Sciatic nerve (tissue), 2 donors: ENCODE results near the gene VAV1. TPM values are rescaled to one million over a fixed set of nuclear protein-coding genes. Genes with fewer than 3 reads are reported as not detected.

Source experiments
- ATAC-seq: fragments of 200-7000 bp; cut with Tn5 transposase; one replicate; pipeline ENCODE4 v1.9.1; 2020; ENCODE audit warnings: mild to moderate bottlenecking, moderate library complexity
- DNase-seq: peaks from one replicate; pipeline ENCODE4 v3.0.0-alpha.2; 2020; ENCODE audit warnings: low spot score
- intact Hi-C: fragments of 100-400 bp; cut with DNase I; formaldehyde crosslinking; loops from one replicate; pipeline ENCODE4 v1.14.2; 2022
- total RNA-seq: library from RNA; stranded (reverse); fragmentation: NEBNext Ultra II Directional; extraction: Animal tissue kit (Norgen Biotek cat#: 25700); gene quantifications from one replicate; pipeline ENCODE4 v1.2.1, GENCODE V29; 2021
- donor health status: DM: no; HTN: no; CAD: no.
- donor health status: DM: no; HTN: no; CAD: no.

VAV1 gene
- total RNA-seq, 1 donor from 2014 or later = 12.7 TPM

DNA sequence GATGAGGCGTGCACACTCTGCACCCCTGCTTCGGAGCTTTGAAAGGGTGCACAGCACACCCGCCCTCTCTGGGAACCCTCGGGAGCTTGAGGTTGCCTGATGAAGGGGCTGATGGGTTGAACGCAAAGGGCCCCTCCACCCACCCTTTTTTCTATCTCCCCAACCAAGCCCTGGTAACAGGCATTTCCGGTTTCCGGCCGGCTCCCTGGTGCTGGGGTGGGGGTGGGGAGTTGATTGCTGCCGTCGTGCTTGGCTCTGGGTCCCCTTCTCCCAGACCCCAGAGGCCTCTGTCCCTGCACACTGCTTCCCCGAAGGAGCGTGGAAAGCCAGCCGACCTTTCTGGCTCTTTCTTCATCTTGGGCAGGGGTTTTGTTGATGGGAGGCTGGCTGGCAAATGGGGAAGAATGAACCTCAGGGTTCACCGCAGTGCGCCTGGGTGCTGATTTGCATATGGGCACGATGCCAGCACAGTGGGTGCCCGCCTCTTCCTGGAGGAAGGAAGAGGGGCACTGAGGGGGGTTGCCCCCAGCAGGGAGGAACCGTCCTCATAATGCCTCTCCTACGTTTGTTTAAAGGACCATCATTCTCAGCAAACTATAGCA, 29.1 kb downstream of the VAV1 start:
- intact Hi-C loops = no loop called here
- ATAC-seq (peak; percentile 86), DNase-seq (peak; percentile 77)

- ATAC-seq (peak; percentile 90), DNase-seq (peak; percentile 61)
Observed at GRCh38 chr19:6802336-6803035, 30.0 kb downstream of the VAV1 start.

GRCh38 chr19:6803036-6803404, 30.5 kb downstream of the VAV1 start:
- intact Hi-C loops = no loop called here
- DNase-seq (no peak), ATAC-seq (no peak)

More at GRCh38 chr19:6802336-6803035, 30.0 kb downstream of the VAV1 start:
- intact Hi-C loops = no loop called here

DNA sequence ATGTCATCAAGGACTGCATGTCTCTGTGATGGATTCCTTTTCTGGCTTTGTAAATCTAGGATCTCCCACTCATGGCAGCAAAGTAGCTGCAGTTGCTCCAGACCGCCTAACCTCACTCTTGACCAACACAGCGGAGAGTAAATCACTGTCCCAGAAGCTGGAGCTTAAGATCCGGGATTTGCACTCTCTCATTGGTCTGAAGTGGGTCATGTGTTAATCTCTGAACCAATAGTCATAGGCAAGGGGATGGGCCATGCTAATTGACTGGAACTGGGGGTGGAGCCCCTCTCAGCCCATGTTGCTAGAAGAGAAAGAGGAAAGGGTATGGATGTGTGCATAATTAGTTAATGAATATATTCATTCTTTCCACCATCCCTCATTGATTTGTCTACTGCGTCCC, 34.0 kb downstream of the VAV1 start:
- no peak for ATAC-seq

DNA sequence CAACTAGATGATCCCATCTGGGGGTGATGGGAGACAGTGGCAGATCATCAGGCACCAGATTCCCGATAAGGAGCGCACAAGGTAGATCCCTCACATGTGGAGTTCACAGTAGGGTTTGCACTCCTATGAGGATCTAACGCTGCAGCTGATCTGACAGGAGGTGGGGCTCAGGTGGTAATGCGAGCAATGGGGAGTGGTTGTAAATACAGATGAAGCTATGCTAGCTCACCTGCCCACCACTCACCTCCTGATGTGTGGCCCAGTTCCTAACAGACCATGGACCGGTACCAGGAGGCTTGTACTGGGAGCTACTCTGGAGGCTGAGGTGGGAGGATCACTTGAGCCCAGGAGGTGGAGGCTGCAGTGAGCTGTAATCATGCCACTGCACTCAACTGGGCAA, 34.8 kb downstream of the VAV1 start:
- ATAC-seq (no peak), DNase-seq (no peak)
- intact Hi-C loops = no loop called here

More for the DNA sequence above, 34.0 kb downstream of the VAV1 start:
- no peak for DNase-seq
- intact Hi-C loops = no loop called here

DNA sequence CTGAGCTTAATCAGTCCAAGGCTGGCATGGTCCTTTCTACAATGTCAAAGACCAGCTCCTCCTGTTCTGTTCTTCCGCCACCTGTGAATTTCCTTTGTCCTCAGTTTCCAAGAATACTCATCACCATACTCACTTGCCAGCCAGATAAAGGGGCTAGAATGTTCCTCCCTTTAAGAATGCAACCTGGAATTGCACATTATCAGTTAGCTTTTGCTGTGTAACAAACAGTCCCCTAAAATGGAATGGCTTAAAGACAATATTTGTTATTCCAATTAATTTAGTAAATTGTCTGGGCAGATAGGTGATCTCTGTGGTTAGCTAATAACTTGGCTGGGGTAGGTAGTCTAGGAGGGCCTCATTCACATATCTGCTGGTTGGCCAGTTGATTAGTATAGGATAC, 36.0 kb downstream of the VAV1 start:
- intact Hi-C loops = no loop called here
- no peak for DNase-seq
- ATAC-seq = no peak

DNA sequence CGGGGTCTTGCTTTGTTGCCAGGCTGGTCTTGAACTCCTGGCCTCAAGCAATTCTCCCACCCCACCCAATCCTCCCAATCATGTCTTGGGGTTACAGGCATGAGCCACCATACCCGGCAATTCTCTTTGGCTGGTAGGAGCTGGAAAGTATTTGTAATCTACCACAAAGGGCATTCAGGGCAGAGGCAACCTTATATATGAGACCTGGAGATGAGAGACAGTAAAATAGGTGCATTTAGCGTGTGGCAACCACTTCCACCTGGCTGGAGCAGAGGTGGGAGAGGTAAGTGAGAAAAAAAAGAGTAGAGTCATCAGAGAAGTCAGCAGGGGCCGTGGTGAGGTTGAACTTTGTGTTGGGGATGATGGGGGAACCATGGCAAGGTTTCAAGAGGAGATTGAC, 36.8 kb downstream of the VAV1 start:
- ATAC-seq = no peak
- intact Hi-C loops = no loop called here
- DNase-seq = no peak

GRCh38 chr19:6811378-6811777, 38.9 kb downstream of the VAV1 start:
- ATAC-seq (no peak), DNase-seq (no peak)
- intact Hi-C loops = no loop called here

DNA sequence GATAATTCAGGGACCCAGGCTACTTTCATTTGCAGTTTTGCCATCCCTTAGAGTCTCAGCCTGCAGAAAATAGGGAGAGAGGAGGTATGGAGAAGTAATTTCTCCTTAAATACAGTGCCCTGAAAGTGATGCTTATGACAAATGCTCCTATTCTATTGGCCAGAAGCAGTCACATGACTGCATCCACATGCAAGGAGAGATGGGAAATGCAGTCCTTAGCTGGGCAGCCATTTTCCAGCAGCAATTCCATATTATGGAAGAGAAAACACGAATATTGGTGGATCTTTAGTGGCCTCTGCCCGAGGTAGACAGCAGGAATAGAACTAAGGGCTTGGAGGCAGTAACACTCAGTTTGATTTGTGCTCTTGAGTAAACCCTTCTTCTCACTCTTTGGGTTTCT, 39.4 kb downstream of the VAV1 start:
- intact Hi-C loops = no loop called here
- DNase-seq (no peak), ATAC-seq (no peak)

DNA sequence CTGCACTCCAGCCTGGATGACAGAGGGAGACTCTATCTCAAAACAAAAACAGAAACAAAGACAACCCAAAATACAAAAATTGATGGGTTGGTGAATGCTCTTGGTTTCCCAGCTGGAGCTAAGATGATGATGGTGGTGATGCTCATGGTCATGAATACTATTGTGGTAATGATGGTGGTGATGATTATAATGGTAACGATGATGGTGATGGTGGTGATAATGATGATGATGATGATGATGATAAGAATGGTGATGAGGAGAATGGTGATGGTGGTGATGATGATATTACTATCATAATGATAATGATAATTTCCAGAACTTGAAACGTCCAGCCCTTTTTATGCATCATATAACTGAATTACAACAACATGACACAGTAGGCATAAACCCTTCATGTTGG, 40.1 kb downstream of the VAV1 start:
- intact Hi-C loops = no loop called here

DNA sequence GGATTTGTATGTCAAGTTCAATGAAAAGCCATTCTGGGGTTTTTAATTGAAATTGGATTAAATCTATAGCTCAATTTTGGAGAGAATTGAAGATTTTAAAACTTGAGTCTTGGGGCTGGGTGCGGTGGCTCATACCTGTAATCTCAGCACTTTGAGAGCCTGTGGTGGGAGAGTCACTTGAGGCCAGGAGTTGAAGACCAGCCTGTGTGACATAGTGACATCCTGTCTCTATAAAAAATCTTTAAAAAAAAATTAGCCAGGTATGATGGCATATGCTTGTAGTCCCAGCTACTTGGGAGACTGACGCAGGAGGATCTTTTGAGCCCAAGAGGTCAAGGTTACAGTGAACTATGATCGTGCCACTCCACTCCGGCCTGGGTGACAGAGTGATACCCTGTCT, 41.2 kb downstream of the VAV1 start:
- no peak for DNase-seq
- intact Hi-C loops = no loop called here
- ATAC-seq = no peak

More for the DNA sequence above, 40.1 kb downstream of the VAV1 start:
- DNase-seq (no peak), ATAC-seq (no peak)

DNA sequence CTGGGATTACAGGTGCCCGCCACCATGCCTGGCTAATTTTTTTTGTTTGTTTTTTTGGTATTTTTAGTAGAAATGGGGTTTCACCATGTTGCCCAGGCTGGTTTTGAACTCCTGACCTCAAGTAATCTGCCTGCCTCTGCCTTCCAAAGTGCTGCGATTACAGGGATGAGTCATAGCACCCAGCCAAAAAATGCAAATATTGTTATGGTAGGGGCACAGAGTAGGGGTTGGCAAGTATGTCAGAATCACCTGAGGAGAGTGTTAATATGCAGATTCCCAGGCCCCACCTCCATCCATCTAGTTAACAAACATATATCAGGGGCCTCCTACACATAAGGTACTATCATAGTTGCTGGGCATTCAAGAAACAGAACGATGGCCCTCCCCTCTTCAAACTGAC, 44.7 kb downstream of the VAV1 start:
- DNase-seq (no peak), ATAC-seq (no peak)

DNA sequence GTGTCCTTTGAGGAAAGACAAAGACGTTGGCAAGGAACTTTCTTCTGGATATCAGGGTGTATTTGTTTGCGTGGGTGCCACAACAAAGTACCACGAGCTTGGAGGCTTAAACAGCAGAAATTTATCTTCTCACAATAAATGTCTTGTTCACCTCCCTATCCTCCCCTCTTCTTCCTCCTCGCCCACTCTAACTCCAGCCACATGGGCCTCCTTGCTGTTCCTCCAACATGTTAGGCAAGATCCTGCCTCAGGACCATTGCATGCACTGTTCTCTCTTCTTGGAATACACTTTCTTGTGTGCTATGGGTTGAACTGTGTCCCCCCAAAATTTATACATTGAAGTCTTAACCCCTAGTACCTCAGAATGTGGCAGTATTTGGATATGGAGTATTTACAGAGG, 45.7 kb downstream of the VAV1 start:
- intact Hi-C loops = no loop called here
- ATAC-seq = no peak

More for the DNA sequence above, 44.7 kb downstream of the VAV1 start:
- intact Hi-C loops = no loop called here

GRCh38 chr19:6819323-6819722, 46.8 kb downstream of the VAV1 start:
- DNase-seq = no peak
- no peak for ATAC-seq

More for the DNA sequence above, 45.7 kb downstream of the VAV1 start:
- no peak for DNase-seq

GRCh38 chr19:6820237-6820636, 47.7 kb downstream of the VAV1 start:
- intact Hi-C loops = no loop called here
- no peak for ATAC-seq
- DNase-seq = no peak

More at GRCh38 chr19:6819323-6819722, 46.8 kb downstream of the VAV1 start:
- intact Hi-C loops = no loop called here

DNA sequence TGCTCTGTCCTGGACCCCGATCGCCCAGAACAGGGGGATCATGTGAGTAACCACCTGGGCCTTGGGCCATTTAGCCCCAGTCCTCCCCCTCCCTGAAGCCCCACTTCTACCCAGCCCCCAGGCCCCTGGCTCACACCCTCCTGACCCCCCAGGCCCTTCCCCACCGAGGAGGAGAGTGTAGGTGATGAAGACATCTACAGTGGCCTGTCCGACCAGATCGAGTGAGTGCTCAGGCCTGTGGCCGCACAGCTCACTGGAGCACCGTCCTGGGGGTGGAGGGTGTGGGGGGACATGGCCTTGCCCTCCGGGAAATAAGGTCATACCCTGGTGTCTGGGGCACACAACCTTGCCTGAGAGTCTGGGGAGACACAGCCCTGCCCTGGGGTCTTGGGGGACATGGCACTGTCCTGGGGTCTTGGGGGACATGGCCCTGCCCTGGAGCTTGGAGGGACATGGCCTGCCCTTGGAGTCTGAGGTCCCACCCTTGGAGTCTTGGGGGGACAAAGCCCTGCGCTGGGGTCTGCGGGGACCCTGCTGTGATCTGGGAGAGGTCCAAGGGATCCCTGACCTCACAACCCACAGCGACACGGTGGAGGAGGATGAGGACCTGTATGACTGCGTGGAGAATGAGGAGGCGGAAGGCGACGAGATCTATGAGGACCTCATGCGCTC, 49.3 kb downstream of the VAV1 start:
- peak; percentile 42 for DNase-seq
- no peak for ATAC-seq
- intact Hi-C loops = no loop called here

DNA sequence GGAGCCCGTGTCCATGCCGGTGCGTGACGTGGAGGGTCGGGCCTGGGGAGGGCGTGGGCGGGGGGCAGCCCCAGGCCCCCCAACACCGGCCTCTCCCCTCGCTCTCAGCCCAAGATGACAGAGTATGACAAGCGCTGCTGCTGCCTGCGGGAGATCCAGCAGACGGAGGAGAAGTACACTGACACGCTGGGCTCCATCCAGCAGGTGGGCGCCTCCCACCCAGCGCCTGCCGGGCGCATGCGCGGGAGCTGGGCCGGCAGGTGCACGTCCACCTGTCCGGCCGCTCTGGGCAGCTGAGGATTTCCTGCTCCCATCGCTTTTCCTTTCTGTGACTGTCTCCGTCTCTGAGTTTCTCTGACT, 49.8 kb downstream of the VAV1 start:
- intact Hi-C loops = no loop called here
- ATAC-seq = no peak
- DNase-seq = peak; percentile 40

GRCh38 chr19:6825076-6825774, 52.7 kb downstream of the VAV1 start:
- DNase-seq (peak; percentile 37), ATAC-seq (no peak)
- intact Hi-C loops = no loop called here

DNA sequence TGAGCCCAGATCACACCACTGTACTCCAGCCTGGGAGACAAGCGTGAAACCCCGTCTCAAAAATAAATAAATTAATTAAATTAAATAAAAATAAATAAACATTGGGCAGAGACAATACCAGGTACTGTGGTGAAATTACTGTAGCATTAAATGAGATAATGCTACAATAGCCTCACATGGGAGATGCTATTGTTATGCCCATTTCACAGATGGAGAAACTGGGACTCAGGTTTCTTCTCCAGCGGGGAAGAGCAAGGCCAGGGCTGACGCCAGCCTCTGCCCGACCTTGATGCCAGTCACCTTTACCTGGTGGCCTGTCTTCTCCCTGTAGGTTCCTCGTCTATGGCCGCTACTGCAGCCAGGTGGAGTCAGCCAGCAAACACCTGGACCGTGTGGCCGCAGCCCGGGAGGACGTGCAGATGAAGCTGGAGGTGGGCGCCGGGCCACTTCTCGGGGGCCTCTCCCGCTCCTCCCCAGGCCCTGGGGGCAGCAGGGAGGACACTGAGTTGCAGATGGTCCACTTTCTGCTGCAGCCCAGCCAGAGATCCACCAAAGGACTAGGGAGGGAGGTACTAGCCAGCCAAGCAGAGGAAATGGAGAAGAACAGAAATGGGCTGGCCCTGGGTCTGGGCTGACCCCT, 53.9 kb downstream of the VAV1 start:
- no peak for ATAC-seq
- intact Hi-C loops = no loop called here
- DNase-seq = peak; percentile 22
